HG03378 (cell line): ENCODE results near the gene CNIH4.
"Not testable (repeated sequence)": the region's sequence is repeated elsewhere in the genome, so short reads cannot be mapped to it uniquely, and the experiment has no call there.

Experiments
- ATAC-seq: cut with Tn5 transposase; IDR thresholded peaks from one replicate; pipeline ENCODE4 v1.9.1; 2021; ENCODE audit warnings: mild to moderate bottlenecking, moderate library complexity; ENCODE audit not compliant: unreplicated experiment

The CNIH4 gene

DNA sequence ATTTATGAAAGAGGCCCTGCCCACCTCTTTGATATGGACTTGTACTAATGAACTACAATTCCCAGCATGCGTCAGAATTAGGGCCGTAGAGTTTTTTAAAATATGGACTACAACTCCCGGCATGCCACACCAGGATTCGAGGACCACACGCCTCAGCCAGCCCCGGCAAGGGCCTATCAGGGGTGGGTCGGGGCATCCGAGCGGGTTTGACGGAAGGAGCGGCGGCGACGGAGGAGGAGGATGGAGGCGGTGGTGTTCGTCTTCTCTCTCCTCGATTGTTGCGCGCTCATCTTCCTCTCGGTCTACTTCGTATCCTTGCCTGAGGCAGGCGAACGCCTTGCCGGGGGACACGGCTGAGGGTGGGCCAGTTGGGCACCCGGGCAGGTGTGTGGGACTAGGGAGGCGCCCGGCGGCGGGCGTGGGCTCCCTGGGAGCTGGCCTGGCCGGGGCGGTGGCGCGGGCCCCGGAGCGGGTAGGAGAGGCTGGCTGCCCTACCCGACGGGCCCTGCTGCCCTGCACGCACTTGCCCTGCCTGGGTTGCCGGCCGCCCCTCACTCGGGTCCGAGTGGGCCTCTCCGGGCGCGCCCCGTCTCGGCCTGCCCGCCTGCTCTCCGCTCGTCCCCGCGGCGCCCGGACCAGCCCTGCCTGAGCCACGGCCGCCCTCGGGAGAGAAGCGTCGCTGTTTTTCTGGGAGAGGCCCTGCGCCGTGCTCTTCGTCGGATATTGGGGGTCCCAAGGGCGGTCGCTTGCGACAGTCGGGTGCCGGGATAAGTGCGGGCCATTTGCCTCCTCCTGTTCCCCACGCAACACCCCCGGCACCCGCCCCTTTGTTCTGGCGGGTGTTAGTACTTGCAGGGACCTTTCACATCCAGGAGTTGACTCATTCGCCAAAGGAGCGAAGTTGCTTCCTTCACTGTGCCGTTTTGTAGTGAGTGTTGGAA is at the start of gene CNIH4:
CNIH4 (plus strand) TSS at position 195 of the 941 bp plus-strand sequence; CDS start at position 241, 46 bp downstream.
- ATAC-seq = peak; percentile 96

DNA sequence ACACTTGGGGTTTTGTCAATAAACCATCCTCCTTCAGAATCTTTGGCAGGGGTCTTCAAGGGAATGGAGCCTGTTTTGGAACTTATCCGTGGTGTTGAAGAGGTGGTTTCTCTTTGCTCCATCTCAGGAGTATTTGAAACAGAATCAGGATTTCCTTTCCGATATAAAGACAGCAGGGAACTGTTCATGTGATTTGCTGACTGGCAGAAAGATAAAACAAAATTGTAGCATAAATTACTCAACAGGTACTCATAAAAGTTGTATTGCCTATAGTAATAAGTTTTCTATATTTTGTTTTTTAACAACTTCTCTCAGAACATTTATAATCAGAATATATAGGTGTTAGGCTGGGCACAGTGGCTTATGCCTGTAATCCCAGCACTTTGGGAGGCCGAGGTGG is 48.6 kb upstream of the CNIH4 start:
- no peak for ATAC-seq

DNA sequence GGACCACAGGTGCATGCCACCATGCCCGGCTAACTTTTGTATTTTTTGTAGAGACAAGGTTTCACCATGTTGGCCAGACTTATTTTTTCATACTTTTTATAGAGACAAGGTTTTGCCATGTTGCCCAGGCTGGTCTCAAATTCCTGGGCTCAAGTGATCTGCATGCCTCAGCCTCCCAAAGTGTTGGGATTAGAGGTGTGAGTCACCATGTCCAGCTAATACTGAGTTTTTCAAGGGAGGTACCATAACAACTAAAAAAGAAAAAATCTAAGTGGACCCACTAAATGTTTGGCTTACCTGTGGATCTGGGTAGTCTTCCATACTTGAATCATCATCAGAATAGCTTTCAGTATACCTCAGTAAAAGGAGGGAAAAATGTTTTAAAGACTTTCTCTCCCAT is 45.2 kb upstream of the CNIH4 start:
- not testable (repeated sequence) for ATAC-seq

DNA sequence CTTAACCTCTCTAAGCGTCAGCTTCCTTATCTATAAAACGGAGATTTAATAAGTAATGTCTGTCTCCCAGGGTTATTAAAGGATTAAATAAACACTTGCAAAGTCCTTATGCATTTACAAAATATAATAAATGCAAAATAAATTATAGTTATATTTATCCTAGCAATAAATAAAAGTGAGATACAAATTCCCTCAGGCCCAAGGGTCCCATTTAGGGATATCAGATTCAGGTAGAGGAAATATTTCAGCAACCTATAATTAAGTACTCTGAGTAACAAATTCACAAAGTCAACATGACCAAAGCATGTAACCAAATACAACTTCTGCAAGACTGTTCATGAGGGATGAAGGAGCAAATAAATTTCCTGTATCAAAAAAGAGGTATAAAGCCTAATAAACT is 44.7 kb upstream of the CNIH4 start:
- ATAC-seq = no peak

DNA sequence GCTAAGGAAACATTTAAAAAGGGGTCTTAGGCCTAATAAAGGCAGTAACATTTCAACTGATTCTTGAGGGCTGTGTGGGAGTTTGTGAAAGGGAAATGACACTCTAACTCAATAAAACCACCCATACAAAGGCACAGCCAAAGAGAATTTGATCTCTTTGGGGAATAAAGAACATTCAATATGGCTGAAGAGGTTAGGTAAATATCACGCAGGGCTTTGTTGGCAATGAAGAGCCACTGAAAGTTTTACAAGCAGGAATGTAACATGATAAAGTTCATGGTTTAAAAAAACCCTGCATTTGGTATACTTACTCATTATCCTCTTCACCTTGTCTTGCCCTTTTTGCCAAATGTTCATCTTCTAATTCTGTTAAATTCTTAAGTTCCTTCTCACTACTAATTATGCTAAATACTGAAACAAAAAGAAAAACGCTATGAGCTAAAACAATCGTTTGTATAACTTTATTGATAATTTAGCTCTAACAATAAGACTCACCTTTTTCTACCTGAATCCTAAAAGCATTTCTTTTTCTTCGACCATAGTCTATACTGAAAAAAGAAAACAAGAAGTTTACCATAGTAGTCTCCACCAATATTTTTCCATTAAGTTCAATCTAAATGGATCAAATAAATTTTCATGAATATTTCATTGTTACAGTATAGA is 39.2 kb upstream of the CNIH4 start:
- no peak for ATAC-seq

DNA sequence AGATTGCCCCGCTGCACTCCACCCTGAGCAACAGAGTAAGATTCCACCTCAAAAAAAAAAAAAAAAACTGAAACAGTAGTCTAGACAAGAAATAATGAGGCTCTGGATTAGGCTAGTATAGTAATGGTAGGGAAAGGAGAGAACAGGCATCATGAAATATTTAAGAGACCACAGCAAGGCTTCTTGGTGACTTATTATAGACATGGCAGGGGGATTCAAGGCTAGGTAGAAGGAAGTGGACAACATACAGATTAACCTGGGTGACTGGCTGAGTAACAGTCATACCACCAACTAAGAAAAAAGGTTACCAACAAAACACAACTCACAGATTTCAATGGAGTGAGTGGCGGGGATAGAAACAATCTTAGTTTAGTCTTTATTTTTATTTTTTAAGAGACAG is 35.0 kb upstream of the CNIH4 start:
- no peak for ATAC-seq

DNA sequence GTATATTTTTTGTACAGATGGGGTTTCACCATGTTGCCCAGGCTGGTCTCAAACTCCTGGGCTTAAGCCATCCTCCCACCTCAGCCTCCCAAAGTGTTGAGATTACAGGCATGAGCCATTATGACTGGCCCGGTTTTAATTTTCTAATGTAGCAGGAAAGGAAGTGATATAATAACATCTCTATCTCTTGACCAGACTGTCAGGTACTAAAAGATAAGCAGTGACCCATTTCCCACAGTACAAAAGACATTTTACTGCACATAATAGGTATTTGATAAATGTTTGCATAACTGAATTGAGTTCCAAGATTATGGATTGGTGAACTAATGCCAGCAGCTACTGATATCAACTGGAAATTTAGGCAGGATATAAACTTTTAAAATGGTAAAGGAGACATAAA is 30.7 kb upstream of the CNIH4 start:
- no peak for ATAC-seq

DNA sequence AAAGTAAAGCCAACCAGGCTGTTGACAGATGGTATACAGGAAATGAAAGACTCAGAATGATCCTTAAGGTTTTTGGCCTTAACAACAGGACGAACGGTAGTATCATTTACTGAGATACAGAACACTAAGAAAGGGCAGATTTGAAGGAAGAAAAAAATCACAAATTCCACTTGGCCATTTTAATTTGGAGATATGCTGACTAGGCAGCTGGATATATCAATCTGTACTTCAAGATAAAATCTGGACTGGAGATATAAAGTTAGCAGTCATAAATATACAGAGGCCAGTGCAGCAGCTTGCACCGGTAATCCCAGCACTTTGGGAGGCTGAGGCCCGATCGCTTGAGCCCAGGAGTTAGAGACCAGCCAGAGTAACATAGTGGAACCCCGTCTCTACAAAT is 28.0 kb upstream of the CNIH4 start:
- ATAC-seq = no peak

DNA sequence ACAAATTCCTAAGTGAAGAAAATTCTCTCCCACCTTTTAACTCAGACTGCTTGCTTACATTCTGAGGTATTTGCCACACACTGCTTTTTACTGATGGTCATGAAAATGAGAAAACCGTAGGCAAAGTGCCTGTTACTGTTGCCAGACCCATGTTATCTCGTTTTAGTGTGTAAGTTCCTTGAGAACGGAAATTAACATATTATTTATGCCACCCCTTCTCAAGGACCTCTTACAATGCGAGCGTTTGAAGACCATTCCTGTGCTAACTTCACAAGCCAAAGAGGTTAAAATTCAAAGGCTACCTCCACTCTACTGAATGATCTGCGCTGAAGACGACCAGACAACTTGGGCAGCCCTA is 27.2 kb upstream of the CNIH4 start:
- no peak for ATAC-seq

DNA sequence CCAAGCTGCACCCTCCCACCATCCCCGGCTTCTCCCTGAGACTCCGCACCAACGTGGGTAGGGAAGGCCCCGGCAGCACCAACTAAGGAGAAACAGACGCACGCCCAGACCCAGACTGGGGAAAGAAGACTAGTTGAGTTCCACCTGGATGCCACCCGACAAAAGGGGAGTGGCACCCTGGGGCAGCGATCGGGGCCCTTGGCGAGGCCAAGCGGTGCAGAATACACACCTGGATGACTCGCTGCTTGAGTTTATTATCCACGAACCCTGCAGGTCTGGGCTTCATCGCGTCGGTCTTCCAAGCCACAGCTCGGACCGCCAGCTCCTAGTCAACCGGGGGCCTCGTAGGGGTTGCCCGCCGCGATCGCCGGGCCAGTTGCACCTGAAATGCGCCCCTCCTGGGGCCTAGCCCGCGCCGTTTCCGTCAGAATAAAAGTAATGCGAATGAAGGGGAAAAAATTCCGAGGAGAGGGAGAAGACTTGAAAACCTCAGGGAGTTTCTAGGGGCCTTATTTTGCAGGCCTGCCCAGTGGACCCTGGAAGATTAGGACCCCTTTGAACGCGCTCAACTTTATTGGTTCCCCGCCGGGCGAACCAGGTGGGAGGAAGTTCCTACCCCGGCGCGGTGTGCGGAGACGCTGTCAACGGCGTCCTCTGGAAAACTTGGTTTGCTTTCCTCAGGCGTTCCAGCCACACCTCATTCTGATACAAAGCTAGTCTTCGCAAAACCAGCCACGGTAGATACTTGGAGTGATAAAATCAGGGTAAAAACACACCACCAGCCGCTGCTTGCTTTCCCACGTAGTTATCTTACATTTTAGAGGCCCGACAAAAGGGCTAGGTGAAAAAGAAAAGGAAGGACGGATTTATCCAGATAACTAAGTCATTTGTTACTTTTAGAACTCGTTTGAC is 26.6 kb upstream of the CNIH4 start, which contains the start of gene NVL:
NVL (minus strand) TSS at position 331 of the 912 bp plus-strand sequence; CDS start at position 286, 45 bp downstream.
- ATAC-seq = peak; percentile 63

DNA sequence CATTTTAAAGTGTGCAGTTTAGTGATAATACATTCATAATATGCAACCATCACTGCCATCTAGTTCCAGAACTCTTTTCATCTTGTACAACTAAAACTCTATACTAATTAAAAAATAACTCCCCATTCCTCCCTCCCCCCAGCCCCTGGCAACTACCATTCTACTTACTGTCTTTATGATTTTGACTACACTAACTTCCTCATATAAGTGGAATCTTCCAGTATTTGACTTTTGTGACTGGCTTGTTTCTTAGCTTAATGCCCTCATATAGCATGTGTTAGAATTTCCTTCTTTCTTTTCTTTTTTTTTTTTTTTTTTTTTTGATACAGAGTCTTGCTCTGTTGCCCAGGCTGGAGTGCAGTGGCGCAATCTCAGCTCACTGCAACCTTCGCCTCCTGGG is 25.4 kb upstream of the CNIH4 start:
- no peak for ATAC-seq

- ATAC-seq = no peak
Measured at GRCh38 chr1:224331824-224332223, 24.9 kb upstream of the CNIH4 start.

- ATAC-seq = no peak
Measured at GRCh38 chr1:224333309-224333926, 23.3 kb upstream of the CNIH4 start.

- ATAC-seq = no peak
Measured at GRCh38 chr1:224333939-224334786, 22.5 kb upstream of the CNIH4 start.

DNA sequence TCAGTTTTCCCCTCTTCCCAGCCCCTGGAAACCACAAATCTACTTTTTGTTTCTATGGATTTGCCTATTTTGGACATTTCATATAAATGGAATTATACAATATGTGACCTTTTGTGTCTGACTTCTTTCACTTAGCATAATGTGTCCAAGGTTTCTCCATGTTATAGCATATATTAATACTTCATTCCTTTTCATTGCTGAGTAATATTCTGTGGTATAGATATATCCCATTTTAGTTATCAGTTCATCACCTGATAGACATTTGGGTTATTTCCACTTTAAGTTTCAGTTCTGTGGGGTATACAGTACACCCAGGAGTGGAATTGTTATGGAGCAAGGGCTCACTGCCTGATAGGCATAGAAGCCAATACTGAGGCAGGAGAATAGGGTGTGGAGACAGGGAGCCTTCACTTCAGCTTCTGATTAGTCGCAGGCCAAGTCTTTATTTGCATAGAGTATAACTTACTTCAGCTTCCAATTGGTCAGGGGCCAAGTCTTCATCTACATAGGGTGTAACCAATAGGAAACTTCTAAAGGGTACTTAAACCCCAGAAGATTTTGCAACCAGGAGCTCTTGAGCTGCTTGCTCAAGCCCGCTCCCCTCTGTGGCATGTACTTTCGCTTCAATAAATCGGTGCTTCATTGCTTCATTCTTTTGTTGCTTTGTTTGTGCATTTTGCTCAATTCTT is 18.4 kb upstream of the CNIH4 start:
- ATAC-seq = no peak

GRCh38 chr1:224339442-224340033 is 17.1 kb upstream of the CNIH4 start:
- no peak for ATAC-seq

DNA sequence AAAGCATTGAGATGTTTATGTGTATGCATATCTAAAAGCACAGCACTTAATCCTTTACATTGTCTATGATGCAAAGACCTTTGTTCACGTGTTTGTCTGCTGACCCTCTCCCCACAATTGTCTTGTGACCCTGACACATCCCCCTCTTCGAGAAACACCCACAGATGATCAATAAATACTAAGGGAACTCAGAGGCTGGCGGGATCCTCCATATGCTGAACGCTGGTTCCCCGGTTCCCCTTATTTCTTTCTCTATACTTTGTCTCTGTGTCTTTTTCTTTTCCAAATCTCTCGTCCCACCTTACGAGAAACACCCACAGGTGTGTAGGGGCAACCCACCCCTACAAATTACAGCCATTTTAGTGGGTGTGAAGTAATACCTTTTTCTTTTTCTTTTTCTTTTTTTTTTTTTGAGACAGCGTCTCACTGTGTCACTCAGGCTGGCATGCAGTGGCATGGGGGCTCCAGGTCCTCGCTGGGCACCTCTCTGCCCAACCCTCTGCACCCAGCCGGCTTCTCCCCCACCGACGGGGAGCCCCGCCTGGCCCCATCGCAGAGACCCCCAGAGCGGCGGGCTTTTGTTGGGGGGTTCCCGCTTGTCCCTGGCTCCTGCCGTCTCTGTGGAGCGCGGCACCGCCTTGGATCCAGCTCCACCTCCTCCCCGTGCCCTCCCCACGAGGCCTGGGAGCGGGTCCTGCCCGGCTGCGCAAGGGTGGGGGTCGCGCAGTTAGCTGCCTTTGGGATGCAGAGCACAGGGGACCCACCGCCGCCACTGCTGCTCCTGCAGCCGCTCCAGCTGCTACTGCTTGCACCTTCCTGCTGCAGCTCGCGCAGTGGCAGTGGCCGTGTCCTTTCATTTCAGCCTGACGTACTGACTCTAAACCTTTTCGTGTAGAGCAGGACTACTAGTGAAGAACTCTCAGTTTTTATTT is 16.0 kb upstream of the CNIH4 start:
- ATAC-seq = not testable (repeated sequence)

DNA sequence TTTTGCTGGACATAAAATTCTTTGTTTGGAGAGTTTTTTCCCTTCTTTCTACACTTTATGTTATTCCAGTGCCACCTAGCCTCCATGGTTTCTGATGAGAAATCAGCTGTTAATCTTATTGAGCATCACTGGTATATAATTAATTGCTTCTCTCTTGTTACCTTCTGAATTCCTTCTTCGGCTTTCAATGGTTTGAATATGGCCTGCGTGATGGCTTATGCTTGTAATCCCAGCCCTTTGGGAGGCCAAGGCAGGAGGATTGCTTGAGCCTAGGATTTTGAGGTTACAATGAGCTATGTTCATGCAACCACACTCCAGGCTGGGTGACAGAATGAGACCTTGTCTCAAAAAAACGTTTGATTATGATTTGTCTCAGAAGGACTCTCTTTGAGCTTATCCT is 13.0 kb upstream of the CNIH4 start:
- no peak for ATAC-seq
